Parathyroid adenoma (tissue), 2 donors: ENCODE measurements around the gene DAPK3.
"Not testable (repeated sequence)": the region's sequence is repeated elsewhere in the genome, so short reads cannot be mapped to it uniquely, and the experiment has no call there.

Source experiments
- H2AFZ ChIP-seq: fragments of 300-600 bp; sonication (generic); one replicate; pipeline ENCODE4 v1.7.0; 2017; ENCODE audit warnings: antibody characterized with exemption, mild to moderate bottlenecking
- H3K27ac ChIP-seq: fragments of 300-600 bp; sonication (generic); one replicate; pipeline ENCODE4 v1.7.0; 2017
- H3K27me3 ChIP-seq: fragments of 300-600 bp; sonication (generic); one replicate; pipeline ENCODE4 v1.7.0; 2017; ENCODE audit warnings: low read length; ENCODE audit not compliant: control insufficient read depth, insufficient read depth
- H3K36me3 ChIP-seq: fragments of 300-600 bp; sonication (generic); one replicate; pipeline ENCODE4 v1.7.0; 2017; ENCODE audit warnings: low read length; ENCODE audit not compliant: control insufficient read depth, insufficient read depth
- H3K4me1 ChIP-seq: fragments of 300-600 bp; sonication (generic); one replicate; pipeline ENCODE4 v1.7.0; 2017; ENCODE audit warnings: control low read depth
- H3K4me2 ChIP-seq: fragments of 300-600 bp; sonication (generic); one replicate; pipeline ENCODE4 v1.7.0; 2017; ENCODE audit warnings: low read length
- H3K4me3 ChIP-seq: fragments of 300-600 bp; sonication (generic); one replicate; pipeline ENCODE4 v1.7.0; 2017; ENCODE audit warnings: low read depth, low read length
- H3K79me2 ChIP-seq: fragments of 300-600 bp; sonication (generic); one replicate; pipeline ENCODE4 v1.7.0; 2017; ENCODE audit warnings: control low read depth
- H3K9ac ChIP-seq: fragments of 300-600 bp; sonication (generic); one replicate; pipeline ENCODE4 v1.7.0; 2017; ENCODE audit warnings: mild to moderate bottlenecking
- H3K9me3 ChIP-seq: fragments of 300-600 bp; sonication (generic); one replicate; pipeline ENCODE4 v1.7.0; 2017; ENCODE audit warnings: low read length; ENCODE audit not compliant: control insufficient read depth
- CTCF ChIP-seq: fragments of 300-600 bp; sonication (generic); IDR thresholded peaks from one replicate; pipeline ENCODE4 v1.7.0; 2017; ENCODE audit warnings: antibody characterized with exemption, mild to moderate bottlenecking
- donor health status: primary hyperparathyroidism.

The DAPK3 gene

GRCh38 chr19:4013886-4014540, 43.1 kb upstream of the DAPK3 start:
- H3K9ac ChIP-seq: no peak overlapping the region

GRCh38 chr19:4012975-4013634, 42.2 kb upstream of the DAPK3 start:
- H3K36me3 ChIP-seq: no peaks in the 10 kb centered on the region
- no peak overlapping the region for H2AFZ ChIP-seq
- peaks cover 80% of the 10 kb centered on the region for H3K79me2 ChIP-seq
- H3K4me1 ChIP-seq: peaks cover 9% of the 10 kb centered on the region
- H3K27ac ChIP-seq: no peak overlapping the region
- no peaks in the 10 kb centered on the region for H3K27me3 ChIP-seq
- H3K9me3 ChIP-seq: no peaks in the 10 kb centered on the region
- no peak overlapping the region for H3K9ac ChIP-seq
- no peak for TF ChIP-seq CTCF
- H3K4me3 ChIP-seq: no peak overlapping the region
- H3K4me2 ChIP-seq: no peak overlapping the region

More at GRCh38 chr19:4013886-4014540, 43.1 kb upstream of the DAPK3 start:
- Histone ChIP-seq H3K27ac (no peak overlapping the region), H2AFZ (no peak overlapping the region), H3K36me3 (no peaks in the 10 kb centered on the region), H3K4me2 (no peak overlapping the region), H3K79me2 (peaks cover 74% of the 10 kb centered on the region), H3K4me3 (no peak overlapping the region), H3K9me3 (no peaks in the 10 kb centered on the region), H3K4me1 (peaks cover 2% of the 10 kb centered on the region), H3K27me3 (no peaks in the 10 kb centered on the region)
- no peak for TF ChIP-seq CTCF

GRCh38 chr19:4012092-4012974, 41.4 kb upstream of the DAPK3 start:
- no peak for TF ChIP-seq CTCF
- no peaks in the 10 kb centered on the region for H3K9me3 ChIP-seq
- H3K27me3 ChIP-seq: no peaks in the 10 kb centered on the region
- no peak overlapping the region for H3K4me3 ChIP-seq
- H2AFZ ChIP-seq: no peak overlapping the region
- H3K79me2 ChIP-seq: peaks cover 82% of the 10 kb centered on the region
- no peak overlapping the region for H3K27ac ChIP-seq
- peaks cover 9% of the 10 kb centered on the region for H3K4me1 ChIP-seq
- H3K4me2 ChIP-seq: no peak overlapping the region
- H3K9ac ChIP-seq: no peak overlapping the region
- H3K36me3 ChIP-seq: no peaks in the 10 kb centered on the region

GRCh38 chr19:4011430-4011829, 40.5 kb upstream of the DAPK3 start:
- not testable (repeated sequence) for H2AFZ ChIP-seq, H3K4me1 ChIP-seq, H3K9me3 ChIP-seq, H3K27me3 ChIP-seq, H3K4me3 ChIP-seq, H3K9ac ChIP-seq, H3K36me3 ChIP-seq, H3K27ac ChIP-seq, H3K4me2 ChIP-seq
- peaks cover 75% of the 10 kb centered on the region for H3K79me2 ChIP-seq

GRCh38 chr19:4010808-4011110, 39.9 kb upstream of the DAPK3 start:
- H3K79me2 ChIP-seq: peaks cover 70% of the 10 kb centered on the region
- no peaks in the 10 kb centered on the region for H3K9me3 ChIP-seq
- no peaks in the 10 kb centered on the region for H3K27me3 ChIP-seq
- H3K4me1 ChIP-seq: peaks cover 9% of the 10 kb centered on the region
- H3K9ac ChIP-seq: no peak overlapping the region
- no peak overlapping the region for H2AFZ ChIP-seq
- TF ChIP-seq CTCF: no peak
- H3K36me3 ChIP-seq: no peaks in the 10 kb centered on the region
- no peak overlapping the region for H3K4me2 ChIP-seq
- no peak overlapping the region for H3K27ac ChIP-seq
- no peak overlapping the region for H3K4me3 ChIP-seq
